ENCODE measurements around the gene DELE1.
"Not testable (repeated sequence)": the region's sequence is repeated elsewhere in the genome, so short reads cannot be mapped to it uniquely, and the experiment has no call there.

DELE1 gene

DNA sequence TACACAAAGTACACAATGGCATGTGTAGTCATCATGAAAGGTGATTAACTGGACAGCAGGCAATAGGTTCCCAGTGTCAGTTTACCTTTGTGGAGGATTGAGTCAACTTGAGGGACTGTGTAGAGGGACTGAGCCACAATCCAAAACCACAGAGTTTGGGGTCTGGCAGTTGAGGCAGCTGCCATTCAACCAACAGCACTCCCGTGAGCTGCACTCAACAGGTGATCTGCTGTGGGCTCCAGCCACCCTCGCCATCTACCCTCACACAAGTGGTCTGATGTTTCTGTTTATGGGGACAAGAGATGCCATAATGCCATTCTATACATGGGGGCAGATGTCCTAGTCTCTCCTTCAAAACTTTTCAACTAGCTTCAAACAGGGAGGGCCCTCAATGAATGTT, 2.9 kb upstream of the DELE1 start:
- Histone ChIP-seq H3K27ac (no peak overlapping the region), H3K4me1 (peaks cover 7% of the 10 kb centered on the region), H3K79me2 (peaks cover 2% of the 10 kb centered on the region), H3K4me2 (ENCODE audit: low read length) (no peak overlapping the region), H3K36me3 (ENCODE audit: control insufficient read depth, insufficient read depth, low read length) (no peaks in the 10 kb centered on the region), H3K9ac (no peak overlapping the region), H3K27me3 (ENCODE audit: control insufficient read depth, insufficient read depth, low read length) (no peaks in the 10 kb centered on the region), H2AFZ (no peak overlapping the region), H3K4me3 (ENCODE audit: low read depth, low read length) (no peak overlapping the region), H3K9me3 (ENCODE audit: control insufficient read depth, low read length) (no peaks in the 10 kb centered on the region)
- TF ChIP-seq, protein P1, sequence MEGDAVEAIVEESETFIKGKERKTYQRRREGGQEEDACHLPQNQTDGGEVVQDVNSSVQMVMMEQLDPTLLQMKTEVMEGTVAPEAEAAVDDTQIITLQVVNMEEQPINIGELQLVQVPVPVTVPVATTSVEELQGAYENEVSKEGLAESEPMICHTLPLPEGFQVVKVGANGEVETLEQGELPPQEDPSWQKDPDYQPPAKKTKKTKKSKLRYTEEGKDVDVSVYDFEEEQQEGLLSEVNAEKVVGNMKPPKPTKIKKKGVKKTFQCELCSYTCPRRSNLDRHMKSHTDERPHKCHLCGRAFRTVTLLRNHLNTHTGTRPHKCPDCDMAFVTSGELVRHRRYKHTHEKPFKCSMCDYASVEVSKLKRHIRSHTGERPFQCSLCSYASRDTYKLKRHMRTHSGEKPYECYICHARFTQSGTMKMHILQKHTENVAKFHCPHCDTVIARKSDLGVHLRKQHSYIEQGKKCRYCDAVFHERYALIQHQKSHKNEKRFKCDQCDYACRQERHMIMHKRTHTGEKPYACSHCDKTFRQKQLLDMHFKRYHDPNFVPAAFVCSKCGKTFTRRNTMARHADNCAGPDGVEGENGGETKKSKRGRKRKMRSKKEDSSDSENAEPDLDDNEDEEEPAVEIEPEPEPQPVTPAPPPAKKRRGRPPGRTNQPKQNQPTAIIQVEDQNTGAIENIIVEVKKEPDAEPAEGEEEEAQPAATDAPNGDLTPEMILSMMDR (IDR thresholded peaks at IDR 0.05), result no peak

DNA sequence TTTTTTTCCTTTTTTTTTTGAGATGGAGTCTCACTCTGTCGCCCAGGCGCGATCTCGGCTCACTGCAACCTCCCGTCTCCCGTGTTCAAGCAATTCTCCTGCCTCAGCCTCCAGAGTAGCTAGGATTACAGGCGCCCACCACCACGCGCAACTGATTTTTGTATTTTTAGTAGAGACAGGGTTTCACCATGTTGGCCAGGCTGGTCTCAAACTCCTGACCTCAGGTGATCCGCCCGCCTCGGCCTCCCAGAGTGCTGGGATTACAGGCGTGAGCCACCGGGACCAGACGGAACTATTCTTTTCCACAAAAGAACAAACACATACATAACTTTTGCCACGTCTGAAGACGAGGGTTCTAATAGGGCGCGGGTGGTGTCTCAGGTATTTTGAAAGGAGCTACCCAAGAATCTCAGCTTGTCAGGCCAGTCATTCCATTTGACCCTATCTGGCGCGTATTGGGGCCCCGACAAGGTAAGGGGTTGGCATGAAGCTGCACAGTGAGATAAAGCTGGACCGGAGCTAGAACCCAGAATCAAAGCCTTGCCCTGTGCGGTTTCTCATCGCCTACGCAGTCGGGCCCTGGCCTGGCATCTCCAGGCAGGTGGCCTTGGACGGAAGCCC, 734 bp upstream of the DELE1 start:
- Histone ChIP-seq H2AFZ (peak overlapping the region; percentile 97), H3K27ac (peak overlapping the region; percentile 98), H3K9ac (peak overlapping the region; percentile 84), H3K4me3 (ENCODE audit: low read depth, low read length) (peak overlapping the region; percentile 93), H3K4me2 (ENCODE audit: low read length) (peak overlapping the region; percentile 86)
- H3K79me2 ChIP-seq; H3K27me3 ChIP-seq (ENCODE audit: control insufficient read depth, insufficient read depth, low read length); H3K9me3 ChIP-seq (ENCODE audit: control insufficient read depth, low read length); H3K36me3 ChIP-seq (ENCODE audit: control insufficient read depth, insufficient read depth, low read length); H3K4me1 ChIP-seq: not testable (repeated sequence)

GRCh38 chr5:141926434-141926833, 2.8 kb downstream of the DELE1 start:
- no peaks in the 10 kb centered on the region for H3K36me3 ChIP-seq (ENCODE audit: control insufficient read depth, insufficient read depth, low read length)
- H3K9ac ChIP-seq, result no peak overlapping the region
- TF ChIP-seq, protein P1 (IDR thresholded peaks at IDR 0.05), result no peak

DNA sequence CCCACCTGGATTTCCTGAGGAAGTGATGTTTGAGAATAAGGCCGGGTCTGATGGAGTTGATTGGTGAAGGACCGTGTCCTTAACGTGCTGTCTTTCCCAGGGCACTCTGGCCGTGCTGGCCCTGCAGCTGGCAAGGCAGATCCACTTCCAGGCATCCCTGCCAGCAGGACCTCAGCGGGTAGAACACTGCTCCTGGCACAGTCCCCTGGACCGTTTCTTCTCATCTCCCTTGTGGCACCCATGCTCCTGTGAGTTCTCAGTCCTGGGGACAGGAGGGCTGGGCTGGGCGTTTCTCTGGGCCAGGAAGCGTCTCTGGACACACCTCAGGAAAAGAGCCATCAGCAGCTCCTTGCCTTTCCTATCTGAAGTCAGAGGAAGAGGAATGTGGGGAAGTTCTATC, 4.4 kb downstream of the DELE1 start:
- Histone ChIP-seq H3K27me3 (ENCODE audit: control insufficient read depth, insufficient read depth, low read length) (no peaks in the 10 kb centered on the region), H2AFZ (no peak overlapping the region), H3K4me1 (peaks cover 7% of the 10 kb centered on the region), H3K79me2 (peaks cover 24% of the 10 kb centered on the region), H3K9ac (no peak overlapping the region), H3K36me3 (ENCODE audit: control insufficient read depth, insufficient read depth, low read length) (no peaks in the 10 kb centered on the region), H3K4me2 (ENCODE audit: low read length) (no peak overlapping the region), H3K27ac (no peak overlapping the region), H3K9me3 (ENCODE audit: control insufficient read depth, low read length) (no peaks in the 10 kb centered on the region), H3K4me3 (ENCODE audit: low read depth, low read length) (no peak overlapping the region)
- TF ChIP-seq, protein P1 (IDR thresholded peaks at IDR 0.05), result no peak

More at GRCh38 chr5:141926434-141926833, 2.8 kb downstream of the DELE1 start:
- H3K4me1 ChIP-seq, result peaks cover 7% of the 10 kb centered on the region
- no peaks in the 10 kb centered on the region for H3K27me3 ChIP-seq (ENCODE audit: control insufficient read depth, insufficient read depth, low read length)
- no peak overlapping the region for H3K27ac ChIP-seq
- H3K4me2 ChIP-seq (ENCODE audit: low read length), result no peak overlapping the region
- peaks cover 24% of the 10 kb centered on the region for H3K79me2 ChIP-seq
- H3K4me3 ChIP-seq (ENCODE audit: low read depth, low read length), result no peak overlapping the region
- H3K9me3 ChIP-seq (ENCODE audit: control insufficient read depth, low read length), result no peaks in the 10 kb centered on the region
- no peak overlapping the region for H2AFZ ChIP-seq

DNA sequence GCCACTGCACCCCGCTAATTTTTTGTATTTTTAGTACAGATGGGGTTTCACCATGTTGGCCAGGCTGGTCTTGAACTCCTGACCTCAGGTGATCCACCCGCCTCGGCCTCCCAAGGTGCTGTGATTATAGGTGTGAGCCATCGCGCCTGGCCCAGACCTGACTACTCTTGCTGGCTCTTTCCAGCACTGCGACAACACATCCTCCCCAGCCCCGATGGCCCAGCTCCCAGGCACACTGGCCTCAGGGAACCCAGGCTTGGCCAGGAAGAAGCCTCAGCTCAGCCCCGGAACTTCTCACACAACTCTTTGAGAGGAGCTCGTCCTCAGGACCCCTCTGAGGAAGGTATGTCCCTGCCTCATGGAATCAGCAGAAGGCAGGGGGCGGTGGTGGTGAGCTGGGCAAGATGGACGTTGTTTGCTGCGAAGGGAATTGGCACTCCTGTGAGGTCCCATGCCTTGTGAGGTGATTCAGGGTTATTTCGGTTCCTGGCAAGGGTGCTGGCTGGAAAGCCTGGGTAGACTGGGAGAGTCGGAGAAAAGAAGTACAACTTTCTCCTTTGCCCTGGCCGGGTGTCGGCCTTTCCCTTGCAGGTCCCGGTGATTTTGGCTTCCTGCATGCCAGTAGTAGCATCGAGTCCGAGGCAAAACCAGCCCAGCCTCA, 5.9 kb downstream of the DELE1 start:
- Histone ChIP-seq H3K79me2 (peaks cover 24% of the 10 kb centered on the region), H3K27me3 (ENCODE audit: control insufficient read depth, insufficient read depth, low read length) (no peaks in the 10 kb centered on the region), H3K9me3 (ENCODE audit: control insufficient read depth, low read length) (no peaks in the 10 kb centered on the region), H2AFZ (no peak overlapping the region), H3K4me2 (ENCODE audit: low read length) (no peak overlapping the region), H3K4me3 (ENCODE audit: low read depth, low read length) (no peak overlapping the region), H3K36me3 (ENCODE audit: control insufficient read depth, insufficient read depth, low read length) (no peaks in the 10 kb centered on the region), H3K27ac (no peak overlapping the region), H3K4me1 (peaks cover 2% of the 10 kb centered on the region), H3K9ac (no peak overlapping the region)
- TF ChIP-seq, protein P1 (IDR thresholded peaks at IDR 0.05), result no peak

Measured in parathyroid adenoma (tissue), 2 donors.